Fibroblast of lung (primary cell): Measurements from ENCODE around the gene EREG.

Experiments used
- EZH2 ChIP-seq: IDR thresholded peaks from 2 replicates; pipeline ENCODE4 v1.5.1; 2012; ENCODE audit warnings: low read length, control low read depth, mild to moderate bottlenecking; ENCODE audit errors: missing control alignments
- TF ChIP-seq, protein P1 (sequence below), 2 donors: IDR thresholded peaks in 1 of 2; conservative IDR thresholded peaks in 1 of 2; 1 replicate in 1 of 2; 2 replicates in 1 of 2; pipeline ENCODE4 v1.5.1; 2011 to 2012; ENCODE audit warnings: low read length in 2 of 2, control low read depth in 1 of 2, inconsistent platforms in 1 of 2, low read depth in 1 of 2, mild to moderate bottlenecking in 1 of 2

DNA sequence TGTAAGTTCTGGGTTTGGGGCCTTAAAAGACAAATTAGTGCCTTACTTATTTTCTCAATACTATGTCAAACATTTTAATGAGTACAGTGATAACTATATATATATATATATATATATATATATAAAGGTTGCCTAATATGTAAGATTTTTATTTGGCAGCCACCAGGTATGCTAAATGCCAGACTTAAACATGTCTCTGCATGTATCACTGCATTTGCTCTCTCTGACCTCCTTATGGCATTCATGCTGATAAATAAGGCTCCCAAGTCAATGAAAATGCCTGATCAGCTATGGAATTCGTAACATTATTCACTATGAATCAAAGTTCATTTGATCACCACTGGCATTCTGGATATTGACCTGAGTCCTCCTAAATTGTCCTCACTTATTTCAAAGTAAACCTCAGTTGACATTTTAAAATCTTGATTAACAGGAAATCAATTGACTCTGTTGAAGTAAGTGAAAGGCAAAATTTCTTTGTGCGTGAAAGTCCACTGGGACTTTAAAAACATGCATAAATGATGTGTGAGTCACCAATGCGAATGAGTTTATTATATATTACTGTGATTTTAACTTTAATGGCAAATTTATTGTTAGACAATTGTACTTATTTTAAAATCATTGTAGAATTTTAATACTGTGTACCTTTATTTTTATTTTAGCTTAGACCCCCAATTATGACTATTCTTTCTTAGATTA is 50.8 kb downstream of the EREG start:
- TF ChIP-seq, protein P1, sequence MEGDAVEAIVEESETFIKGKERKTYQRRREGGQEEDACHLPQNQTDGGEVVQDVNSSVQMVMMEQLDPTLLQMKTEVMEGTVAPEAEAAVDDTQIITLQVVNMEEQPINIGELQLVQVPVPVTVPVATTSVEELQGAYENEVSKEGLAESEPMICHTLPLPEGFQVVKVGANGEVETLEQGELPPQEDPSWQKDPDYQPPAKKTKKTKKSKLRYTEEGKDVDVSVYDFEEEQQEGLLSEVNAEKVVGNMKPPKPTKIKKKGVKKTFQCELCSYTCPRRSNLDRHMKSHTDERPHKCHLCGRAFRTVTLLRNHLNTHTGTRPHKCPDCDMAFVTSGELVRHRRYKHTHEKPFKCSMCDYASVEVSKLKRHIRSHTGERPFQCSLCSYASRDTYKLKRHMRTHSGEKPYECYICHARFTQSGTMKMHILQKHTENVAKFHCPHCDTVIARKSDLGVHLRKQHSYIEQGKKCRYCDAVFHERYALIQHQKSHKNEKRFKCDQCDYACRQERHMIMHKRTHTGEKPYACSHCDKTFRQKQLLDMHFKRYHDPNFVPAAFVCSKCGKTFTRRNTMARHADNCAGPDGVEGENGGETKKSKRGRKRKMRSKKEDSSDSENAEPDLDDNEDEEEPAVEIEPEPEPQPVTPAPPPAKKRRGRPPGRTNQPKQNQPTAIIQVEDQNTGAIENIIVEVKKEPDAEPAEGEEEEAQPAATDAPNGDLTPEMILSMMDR (conservative IDR thresholded peaks at IDR 0.05 in 1 of 2, IDR thresholded peaks at IDR 0.05 in 1 of 2; ENCODE audit: low read depth in 1 of 2, low read length in 2 of 2): no peak
- no peak for TF ChIP-seq EZH2
